IPS-15b (cell line): Measurements from ENCODE around the gene BCL2L11.
"Not testable (repeated sequence)": the region's sequence is repeated elsewhere in the genome, so short reads cannot be mapped to it uniquely, and the experiment has no call there.

ENCODE experiments used
- H3K27me3 ChIP-seq: one replicate; pipeline ENCODE4 v1.6.1; 2013; ENCODE audit warnings: low read length; ENCODE audit not compliant: control insufficient read depth, insufficient read depth
- H3K36me3 ChIP-seq: one replicate; pipeline ENCODE4 v1.6.1; 2013; ENCODE audit warnings: low read length; ENCODE audit not compliant: control insufficient read depth, insufficient read depth
- H3K4me1 ChIP-seq: one replicate; pipeline ENCODE4 v1.6.1; 2013; ENCODE audit warnings: mild to moderate bottlenecking, low read length; ENCODE audit not compliant: control insufficient read depth, insufficient read depth
- H3K4me3 ChIP-seq: one replicate; pipeline ENCODE4 v1.5.1; 2013; ENCODE audit warnings: low read depth, low read length
- H3K9ac ChIP-seq: one replicate; pipeline ENCODE4 v1.6.1; 2013; ENCODE audit warnings: low read depth, mild to moderate bottlenecking, low read length
- H3K9me3 ChIP-seq: one replicate; pipeline ENCODE4 v1.6.1; 2013; ENCODE audit warnings: mild to moderate bottlenecking, low read length; ENCODE audit not compliant: control insufficient read depth, insufficient read depth

BCL2L11 gene, protein sequence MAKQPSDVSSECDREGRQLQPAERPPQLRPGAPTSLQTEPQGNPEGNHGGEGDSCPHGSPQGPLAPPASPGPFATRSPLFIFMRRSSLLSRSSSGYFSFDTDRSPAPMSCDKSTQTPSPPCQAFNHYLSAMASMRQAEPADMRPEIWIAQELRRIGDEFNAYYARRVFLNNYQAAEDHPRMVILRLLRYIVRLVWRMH

DNA sequence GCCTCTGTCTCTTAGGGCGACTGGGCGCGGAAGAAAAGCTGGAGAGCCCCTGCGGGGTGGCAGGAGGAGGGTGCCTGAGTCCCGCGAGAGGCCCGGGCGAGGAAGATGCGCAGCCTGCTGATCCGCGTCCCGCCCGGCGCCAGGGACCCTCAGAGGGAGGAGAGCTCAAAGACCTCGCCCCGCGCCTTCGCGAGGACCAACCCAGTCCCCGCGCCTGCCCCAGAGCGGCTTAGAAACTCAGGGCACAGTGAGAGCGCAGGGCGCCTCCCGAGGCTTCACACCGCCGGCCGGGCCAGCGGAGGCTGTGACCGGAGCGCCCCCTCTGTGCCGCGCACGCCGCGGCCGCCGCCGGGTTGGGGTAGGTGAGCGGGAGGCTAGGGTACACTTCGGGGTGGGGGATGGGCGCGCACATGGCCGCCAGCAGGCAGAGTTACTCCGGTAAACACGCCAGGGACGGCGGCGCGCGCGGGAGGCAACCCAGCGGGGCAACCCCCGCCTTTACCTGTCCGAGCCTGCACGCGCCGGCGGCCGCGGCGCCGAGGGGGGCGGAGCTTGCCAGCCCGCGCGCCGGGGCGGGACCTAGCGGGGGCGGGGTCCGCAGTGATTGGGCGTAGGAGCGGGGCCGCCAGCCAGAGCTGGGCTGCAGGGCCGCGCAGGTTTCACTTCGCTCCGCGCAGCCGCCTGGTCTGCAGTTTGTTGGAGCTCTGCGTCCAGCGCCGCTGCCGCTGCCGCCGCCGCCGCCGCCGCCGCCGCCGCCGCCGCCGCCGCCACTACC, at the start of gene BCL2L11:
Gene BCL2L11, plus strand, starts transcription at position 662 of the 775 bp plus-strand sequence. CDS start 2,832 bp downstream, outside the sequence.
- Histone ChIP-seq H3K36me3 (peaks cover 16% of the 10 kb centered on the region), H3K27me3 (peaks cover 34% of the 10 kb centered on the region), H3K4me1 (no peaks in the 10 kb centered on the region), H3K9ac (peak within 1 kb of the TSS; percentile 88), H3K4me3 (peak within 1 kb of the TSS; percentile 93), H3K9me3 (no peaks in the 10 kb centered on the region)

DNA sequence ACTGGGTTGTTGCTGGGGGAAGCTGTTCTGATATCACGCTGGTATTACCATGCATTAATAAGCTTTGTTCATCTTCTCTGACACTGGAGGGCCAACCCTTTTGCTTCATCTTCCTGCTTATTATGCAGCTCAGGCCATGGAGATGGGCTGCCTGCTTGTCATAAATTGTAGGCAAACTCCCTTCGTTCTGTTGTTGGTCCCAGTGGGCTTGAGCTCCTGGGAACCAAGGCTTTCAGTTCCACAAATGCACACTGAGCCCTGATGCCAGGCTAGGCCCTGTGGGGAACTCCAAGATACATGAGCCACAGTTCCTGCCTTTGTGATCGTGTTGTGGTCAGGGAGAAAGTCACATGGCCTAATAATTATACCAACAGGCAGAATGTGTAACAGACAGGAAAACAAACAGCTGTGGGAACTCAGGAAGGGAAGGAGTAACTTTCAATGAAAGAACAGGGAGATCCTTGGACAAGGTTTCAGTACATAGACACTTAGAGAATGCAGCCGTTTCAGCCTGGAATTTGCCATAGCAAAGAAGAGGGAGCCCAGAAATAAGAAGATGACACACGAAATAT, 49.0 kb upstream of the BCL2L11 start:
- no peak overlapping the region for H3K4me3 ChIP-seq
- no peak overlapping the region for H3K9ac ChIP-seq
- peaks cover 7% of the 10 kb centered on the region for H3K9me3 ChIP-seq
- no peaks in the 10 kb centered on the region for H3K4me1 ChIP-seq
- H3K27me3 ChIP-seq = no peaks in the 10 kb centered on the region
- no peaks in the 10 kb centered on the region for H3K36me3 ChIP-seq

DNA sequence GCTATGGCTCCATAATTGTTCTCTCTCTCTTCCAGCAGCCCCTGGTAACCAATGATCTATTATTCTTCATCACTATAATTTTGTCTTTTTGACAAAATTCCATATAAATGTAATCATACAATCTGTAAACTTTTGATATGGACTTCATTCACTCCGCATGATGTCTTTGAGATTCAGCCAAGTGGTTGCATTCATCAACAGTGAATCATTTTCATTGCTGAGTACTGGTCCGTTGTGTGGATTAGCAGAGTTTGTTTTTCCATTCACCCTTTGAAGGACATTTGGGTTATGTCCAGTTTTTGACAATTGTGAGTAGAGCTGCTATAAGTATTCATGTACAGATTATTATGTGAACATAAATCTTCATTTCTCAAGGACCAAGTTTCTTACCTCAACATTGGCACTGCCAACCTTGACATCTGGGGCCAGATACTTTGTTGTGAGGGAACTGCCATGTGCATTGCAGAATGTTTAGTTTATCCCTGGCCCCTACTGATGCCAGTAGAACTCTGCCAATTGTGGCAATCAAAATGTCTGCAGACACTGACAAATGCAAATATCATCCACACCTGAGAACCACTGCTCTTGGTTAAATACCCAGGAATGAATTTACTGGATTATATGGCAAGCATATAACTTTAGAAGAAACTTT, 48.4 kb upstream of the BCL2L11 start:
- Histone ChIP-seq H3K4me1 (no peaks in the 10 kb centered on the region), H3K27me3 (no peaks in the 10 kb centered on the region), H3K36me3 (no peaks in the 10 kb centered on the region), H3K4me3 (no peak overlapping the region), H3K9me3 (peaks cover 7% of the 10 kb centered on the region), H3K9ac (no peak overlapping the region)

DNA sequence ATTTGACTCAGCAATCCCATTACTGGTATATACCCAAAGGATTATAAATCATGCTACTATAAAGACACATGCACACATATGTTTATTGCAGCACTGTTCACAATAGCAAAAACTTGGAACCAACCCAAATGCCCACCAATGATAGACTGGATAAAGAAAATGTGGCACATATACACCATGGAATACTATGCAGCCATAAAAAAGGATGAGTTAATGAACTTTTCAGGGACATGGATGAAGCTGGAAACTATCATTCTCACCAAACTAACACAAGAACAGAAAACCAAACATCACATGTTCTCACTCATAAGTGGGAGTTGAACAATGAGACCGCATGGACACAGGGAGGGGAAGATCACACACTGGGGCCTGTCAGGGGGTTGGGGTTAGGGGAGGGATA, 38.1 kb upstream of the BCL2L11 start:
- H3K9ac ChIP-seq, H3K27me3 ChIP-seq, H3K4me3 ChIP-seq, H3K4me1 ChIP-seq, H3K36me3 ChIP-seq, H3K9me3 ChIP-seq: not testable (repeated sequence)

DNA sequence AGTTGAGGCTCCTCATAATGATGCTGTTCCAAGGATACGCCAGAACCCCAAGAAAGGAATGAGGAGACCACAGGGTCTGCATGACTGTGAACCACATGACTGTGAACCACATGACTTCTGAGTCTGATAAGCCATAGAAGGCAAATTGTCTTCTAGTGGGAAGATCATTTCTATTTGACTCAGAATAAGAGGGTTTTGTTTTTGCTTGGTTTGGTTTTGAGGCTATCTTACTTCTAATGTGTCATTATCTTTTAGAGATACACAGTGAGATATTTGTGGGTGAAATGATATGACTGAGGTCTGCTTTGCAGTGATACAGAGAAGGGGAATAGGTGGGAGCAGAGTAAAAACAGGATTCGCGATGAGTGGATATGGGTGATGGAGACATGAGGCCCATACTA, 28.9 kb upstream of the BCL2L11 start:
- Histone ChIP-seq H3K27me3 (no peaks in the 10 kb centered on the region), H3K9me3 (no peaks in the 10 kb centered on the region), H3K4me1 (no peaks in the 10 kb centered on the region), H3K9ac (no peak overlapping the region), H3K4me3 (no peak overlapping the region), H3K36me3 (no peaks in the 10 kb centered on the region)

DNA sequence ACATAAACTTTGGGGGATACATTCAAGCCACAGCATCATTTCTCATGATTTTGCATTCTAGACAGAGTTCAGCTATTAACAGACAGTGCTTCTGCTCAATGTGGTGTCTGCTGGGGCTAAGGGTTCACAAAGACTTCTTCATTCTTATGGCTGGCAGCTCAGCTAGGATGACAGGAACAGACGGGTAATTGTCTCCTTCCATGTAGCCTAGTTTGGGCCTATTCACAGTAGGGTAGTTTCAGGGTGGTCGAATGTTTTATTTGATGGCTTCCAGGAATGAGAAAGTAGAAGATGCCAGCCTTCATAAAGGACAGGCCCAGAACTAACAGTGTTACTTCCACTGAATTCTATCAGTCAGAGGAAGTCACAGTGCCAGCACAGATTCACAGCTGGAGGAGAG, 26.0 kb upstream of the BCL2L11 start:
- Histone ChIP-seq H3K4me3 (no peak overlapping the region), H3K36me3 (no peaks in the 10 kb centered on the region), H3K9me3 (no peaks in the 10 kb centered on the region), H3K9ac (no peak overlapping the region), H3K4me1 (no peaks in the 10 kb centered on the region), H3K27me3 (no peaks in the 10 kb centered on the region)

DNA sequence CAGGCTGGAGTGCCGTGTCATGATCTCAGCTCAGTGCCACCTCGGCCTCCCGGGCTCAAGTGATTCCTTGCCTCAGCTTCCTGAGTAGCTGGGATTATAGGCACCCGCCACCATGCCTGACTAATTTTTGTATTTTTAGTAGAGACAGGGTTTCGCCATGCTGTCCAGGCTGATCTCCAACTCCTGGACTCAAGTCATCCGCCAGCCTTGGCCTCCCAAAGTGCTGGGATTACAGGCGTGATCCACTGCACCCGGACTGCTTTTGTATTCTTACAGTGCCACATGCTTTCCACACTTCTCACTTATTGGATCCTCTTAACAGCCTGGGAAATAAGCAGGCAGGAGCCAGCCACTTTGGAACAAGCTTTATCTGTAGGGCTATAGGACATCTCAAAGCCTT, 25.3 kb upstream of the BCL2L11 start:
- Histone ChIP-seq H3K9me3 (no peaks in the 10 kb centered on the region), H3K4me3 (no peak overlapping the region), H3K9ac (no peak overlapping the region), H3K36me3 (no peaks in the 10 kb centered on the region), H3K4me1 (no peaks in the 10 kb centered on the region), H3K27me3 (no peaks in the 10 kb centered on the region)

DNA sequence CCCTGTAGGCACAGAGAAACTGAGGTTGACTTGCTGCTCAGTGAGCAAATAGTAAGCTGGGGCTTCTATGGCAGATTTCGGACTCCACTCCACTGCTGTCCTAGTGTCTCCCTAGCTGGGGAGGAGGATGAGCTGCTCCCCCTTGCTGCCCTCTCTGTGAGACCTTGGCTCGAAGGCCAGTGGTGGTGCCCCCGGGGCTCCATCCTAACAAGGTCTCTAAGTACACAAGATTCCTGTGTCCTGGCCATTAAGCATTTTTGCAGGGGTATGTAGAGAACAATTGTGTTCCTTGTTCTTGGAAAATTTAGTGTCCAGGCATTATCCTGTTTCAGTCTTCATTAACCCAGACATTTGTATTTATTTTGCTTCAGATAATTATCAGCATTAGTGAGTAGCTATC, 21.3 kb upstream of the BCL2L11 start:
- Histone ChIP-seq H3K4me3 (no peak overlapping the region), H3K4me1 (no peaks in the 10 kb centered on the region), H3K9ac (no peak overlapping the region), H3K27me3 (no peaks in the 10 kb centered on the region), H3K9me3 (no peaks in the 10 kb centered on the region), H3K36me3 (no peaks in the 10 kb centered on the region)

DNA sequence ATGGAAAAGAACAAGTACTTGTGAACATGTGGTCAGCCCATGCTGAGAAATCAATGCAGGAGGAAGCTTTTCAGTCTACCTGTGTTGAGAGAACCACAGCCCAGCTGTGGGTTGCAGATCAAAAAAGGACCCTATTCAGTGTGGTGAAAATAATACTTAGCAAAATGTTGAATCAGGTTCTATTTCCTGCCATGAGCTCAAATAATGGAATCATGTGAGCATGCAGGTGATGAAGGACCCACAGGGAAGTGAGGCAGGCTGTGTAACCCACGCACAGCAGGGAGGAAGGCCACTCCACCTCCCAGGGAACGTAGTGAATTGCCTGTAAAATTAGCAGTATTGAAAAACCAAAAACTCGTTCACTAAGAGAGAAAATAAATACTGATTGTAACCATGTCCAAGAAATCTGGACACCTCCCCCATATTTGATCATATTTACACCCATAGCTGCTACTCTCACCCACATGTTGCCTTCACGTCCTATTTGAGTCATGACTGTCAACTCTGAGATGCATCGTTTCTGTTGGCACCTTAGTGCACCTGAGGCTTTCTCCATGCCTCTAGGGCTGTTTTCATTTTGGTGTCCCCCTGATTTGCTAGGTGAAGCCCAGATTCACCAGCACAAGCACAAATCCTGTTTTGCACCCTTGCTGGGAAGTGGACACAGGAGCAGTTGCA, 20.5 kb upstream of the BCL2L11 start:
- Histone ChIP-seq H3K27me3 (no peaks in the 10 kb centered on the region), H3K9ac (no peak overlapping the region), H3K9me3 (no peaks in the 10 kb centered on the region), H3K4me3 (no peak overlapping the region), H3K36me3 (no peaks in the 10 kb centered on the region), H3K4me1 (no peaks in the 10 kb centered on the region)

DNA sequence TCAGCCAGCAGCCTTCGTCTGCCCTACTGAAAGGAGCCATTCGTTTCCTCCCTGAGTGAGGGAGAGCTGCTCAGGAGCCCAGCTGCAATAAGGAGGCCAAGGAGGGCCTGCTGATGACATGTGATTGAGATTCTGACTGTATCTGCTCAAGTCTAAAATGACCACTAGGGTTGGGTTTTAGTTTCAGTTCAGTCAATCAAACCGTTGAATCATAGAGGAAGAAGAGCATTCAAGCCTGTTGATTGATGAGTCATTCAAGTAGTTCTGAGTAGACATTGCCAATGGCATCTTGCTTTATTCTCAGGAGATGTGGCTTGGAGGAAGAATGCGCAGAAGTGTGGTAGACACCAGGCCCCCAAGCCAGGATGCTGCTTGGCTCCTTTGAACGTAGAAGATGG, 19.9 kb upstream of the BCL2L11 start:
- Histone ChIP-seq H3K36me3 (no peaks in the 10 kb centered on the region), H3K27me3 (no peaks in the 10 kb centered on the region), H3K9me3 (no peaks in the 10 kb centered on the region), H3K9ac (no peak overlapping the region), H3K4me1 (no peaks in the 10 kb centered on the region), H3K4me3 (no peak overlapping the region)

DNA sequence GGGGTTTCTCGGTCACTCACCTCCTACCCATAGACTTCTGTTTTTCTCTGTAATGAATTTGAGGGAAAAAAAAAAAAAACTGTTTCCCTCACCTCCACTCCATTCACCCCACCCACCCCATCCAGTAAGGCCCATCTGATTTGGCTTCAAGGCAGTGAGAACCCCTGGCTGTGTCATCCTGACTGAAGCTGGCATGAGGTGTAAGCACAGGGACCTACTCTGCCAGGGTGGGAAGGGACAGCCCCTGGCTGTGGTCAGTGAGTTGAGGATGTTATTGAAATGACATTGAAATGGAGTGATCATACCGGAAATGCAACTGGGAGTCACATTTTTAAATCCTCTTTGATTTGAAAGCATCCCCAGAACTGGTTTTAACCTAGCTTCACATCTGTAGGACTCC, 19.1 kb upstream of the BCL2L11 start:
- Histone ChIP-seq H3K36me3 (no peaks in the 10 kb centered on the region), H3K27me3 (no peaks in the 10 kb centered on the region), H3K9me3 (no peaks in the 10 kb centered on the region), H3K9ac (no peak overlapping the region), H3K4me3 (no peak overlapping the region), H3K4me1 (no peaks in the 10 kb centered on the region)
